Fibroblast of gingiva (primary cell): Measurements from ENCODE around the gene VPS9D1.
"Not testable (repeated sequence)": the region's sequence is repeated elsewhere in the genome, so short reads cannot be mapped to it uniquely, and the experiment has no call there.

Source experiments
- DNase-seq: peaks from one replicate; pipeline ENCODE4 v3.0.0-alpha.2; 2011; ENCODE audit warnings: low read depth

Gene VPS9D1

GRCh38 chr16:89709716-89710432, 10.8 kb downstream of the VPS9D1 start:
- DNase-seq, result no peak

DNA sequence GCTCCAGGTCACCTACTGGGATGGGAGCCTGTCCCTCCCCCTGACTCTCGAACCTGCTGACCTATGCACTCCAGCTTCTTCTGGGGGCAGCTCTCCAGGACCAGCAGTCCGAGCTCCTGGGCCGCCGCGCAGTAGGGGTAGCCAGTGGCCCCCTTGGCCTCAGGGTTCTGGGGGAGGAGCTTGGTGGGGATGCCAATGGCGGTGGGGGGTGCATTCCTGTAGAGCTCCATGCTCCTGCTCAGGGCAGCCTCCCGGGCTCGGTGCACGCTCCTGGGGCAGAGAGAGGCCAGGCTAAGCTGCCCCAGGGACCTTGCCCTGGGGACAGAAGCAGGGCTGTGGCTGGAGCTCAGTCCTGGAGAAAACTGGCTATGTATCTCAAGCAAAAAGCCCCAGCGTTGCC, 11.5 kb downstream of the VPS9D1 start:
- no peak for DNase-seq

DNA sequence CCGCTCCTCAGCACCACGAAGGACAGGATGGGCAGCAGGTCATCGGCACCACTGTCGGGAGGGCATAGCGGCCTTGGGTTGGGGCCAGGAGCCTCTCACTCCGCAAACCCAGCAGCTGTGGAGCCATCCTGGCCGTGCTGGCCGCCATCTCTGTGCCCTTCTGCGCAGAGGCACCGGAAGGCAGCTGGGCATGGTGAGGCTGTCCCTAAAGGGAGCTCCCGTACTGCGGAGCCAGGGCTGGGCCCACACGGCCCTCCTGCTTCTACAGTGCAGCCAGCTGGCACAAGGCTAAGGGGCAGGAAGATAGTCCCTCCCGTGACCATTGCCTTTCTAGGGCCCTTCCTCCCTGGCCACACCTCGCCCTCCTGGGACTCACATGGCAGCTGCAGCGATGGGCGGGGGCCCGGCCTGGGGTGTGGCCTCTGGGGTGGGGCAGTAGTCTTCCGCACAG, 12.2 kb downstream of the VPS9D1 start:
- DNase-seq, result no peak

DNA sequence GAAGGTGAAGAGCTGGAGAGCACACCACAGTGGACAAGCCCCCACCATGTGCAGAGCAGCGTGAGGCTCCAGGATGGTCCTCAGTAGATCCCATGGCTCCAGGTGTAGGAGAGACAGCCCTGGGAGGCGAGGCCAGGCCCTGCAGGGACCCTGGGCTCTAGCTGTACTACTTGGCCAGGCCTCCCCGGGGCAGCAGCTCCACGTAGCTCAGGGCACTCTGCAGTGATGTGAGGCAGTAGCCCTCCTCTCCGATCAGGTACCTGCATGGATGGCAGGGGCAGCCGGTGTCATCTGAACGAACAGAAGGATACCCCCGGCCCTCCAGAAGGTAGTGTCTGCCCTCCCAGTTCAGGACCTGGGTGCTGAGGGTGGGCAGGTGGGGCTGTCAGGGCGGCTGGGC, 13.0 kb downstream of the VPS9D1 start:
- no peak for DNase-seq

DNA sequence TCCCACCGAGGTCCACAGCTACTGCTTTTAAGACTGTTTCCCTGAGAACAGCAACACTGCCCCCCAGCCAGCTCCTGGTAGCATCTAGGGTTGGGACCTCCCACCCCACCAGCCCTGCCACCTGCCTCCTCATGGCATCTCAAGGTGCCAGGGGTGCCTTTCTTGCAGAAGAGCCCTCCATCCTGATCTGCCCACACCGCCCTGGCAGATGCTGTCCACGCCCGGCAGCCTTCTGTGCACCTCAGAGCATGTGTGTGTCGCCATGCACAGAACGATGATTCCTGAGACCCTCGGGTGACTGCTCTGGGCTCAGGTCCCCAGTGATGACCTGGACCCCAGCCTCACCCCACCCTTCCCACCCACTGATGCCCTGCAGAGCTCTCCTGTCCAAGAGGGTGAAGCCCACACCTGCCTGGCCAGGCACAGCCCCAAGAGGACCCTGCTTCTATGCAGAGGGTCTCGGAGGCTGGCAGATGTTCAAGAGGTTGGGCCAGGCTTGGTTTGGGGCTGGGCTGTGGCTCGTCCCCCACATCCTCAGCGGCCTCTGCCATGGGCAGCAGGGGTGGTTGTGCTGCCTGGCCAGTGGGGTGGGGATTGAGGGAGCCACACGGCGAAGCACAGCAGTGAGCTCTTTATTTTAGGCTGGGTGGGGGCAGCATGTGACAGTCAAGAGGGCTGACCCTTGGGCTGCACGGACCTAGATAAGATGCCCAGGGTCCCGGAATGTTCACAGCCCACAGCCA, 14.0 kb downstream of the VPS9D1 start:
- DNase-seq, result no peak

DNA sequence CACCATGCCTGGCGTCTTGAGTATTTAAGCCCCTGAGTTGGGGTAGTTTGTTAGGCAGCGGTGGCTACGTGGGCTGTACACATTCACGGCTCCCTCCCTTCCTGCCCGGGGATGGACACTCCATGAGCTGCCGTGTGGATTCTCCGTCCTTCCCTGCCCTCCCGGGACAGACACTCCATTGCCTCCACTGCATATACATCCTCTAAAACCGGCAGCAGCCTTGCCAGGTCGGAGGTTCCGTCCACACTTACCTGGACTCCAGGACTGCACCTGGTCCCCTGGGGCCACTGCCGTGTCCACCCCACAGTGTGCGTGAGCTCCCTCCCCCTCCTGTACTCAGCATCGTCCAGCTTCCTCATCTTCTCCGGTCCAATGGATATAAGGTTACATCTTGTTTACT, 15.7 kb downstream of the VPS9D1 start:
- no peak for DNase-seq

GRCh38 chr16:89704281-89704680, 16.4 kb downstream of the VPS9D1 start:
- no peak for DNase-seq

GRCh38 chr16:89701425-89702406, 19.0 kb downstream of the VPS9D1 start, which contains the start of gene SPATA2L:
Gene SPATA2L, minus strand, starts transcription at chr16:89701705. Its CDS starts 473 bp downstream, at chr16:89701232.
- peak; percentile 59 for DNase-seq

GRCh38 chr16:89700649-89701424, 19.9 kb downstream of the VPS9D1 start:
- no peak for DNase-seq

- peak; percentile 94 for DNase-seq
These were observed 20.5 kb downstream of the VPS9D1 start for GRCh38 chr16:89700100-89700648.

DNA sequence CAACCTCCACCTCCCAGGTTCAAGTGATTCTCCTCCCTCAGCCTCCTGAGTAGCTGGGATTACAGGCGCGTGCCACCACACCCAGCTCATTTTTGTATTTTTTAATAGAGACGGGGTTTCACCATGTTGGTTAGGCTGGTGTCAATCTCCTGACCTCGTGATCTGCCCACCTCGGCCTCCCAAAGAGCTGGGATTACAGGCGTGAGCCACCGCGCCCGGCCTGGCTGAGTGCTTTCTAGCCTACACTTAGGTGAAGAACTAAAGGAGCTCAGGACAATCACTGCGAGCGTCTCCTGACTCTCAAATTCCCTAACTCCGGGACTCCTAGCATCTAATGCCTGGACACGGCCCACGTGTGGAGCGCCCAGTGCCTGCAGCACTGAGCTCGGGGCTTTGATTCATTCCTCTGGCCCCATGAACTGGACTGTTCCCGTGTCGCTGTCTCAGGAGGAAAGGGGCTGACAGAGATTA, 21.0 kb downstream of the VPS9D1 start:
- not testable (repeated sequence) for DNase-seq

- DNase-seq, result not testable (repeated sequence)
These were observed 22.0 kb downstream of the VPS9D1 start for GRCh38 chr16:89698717-89699116.

DNA sequence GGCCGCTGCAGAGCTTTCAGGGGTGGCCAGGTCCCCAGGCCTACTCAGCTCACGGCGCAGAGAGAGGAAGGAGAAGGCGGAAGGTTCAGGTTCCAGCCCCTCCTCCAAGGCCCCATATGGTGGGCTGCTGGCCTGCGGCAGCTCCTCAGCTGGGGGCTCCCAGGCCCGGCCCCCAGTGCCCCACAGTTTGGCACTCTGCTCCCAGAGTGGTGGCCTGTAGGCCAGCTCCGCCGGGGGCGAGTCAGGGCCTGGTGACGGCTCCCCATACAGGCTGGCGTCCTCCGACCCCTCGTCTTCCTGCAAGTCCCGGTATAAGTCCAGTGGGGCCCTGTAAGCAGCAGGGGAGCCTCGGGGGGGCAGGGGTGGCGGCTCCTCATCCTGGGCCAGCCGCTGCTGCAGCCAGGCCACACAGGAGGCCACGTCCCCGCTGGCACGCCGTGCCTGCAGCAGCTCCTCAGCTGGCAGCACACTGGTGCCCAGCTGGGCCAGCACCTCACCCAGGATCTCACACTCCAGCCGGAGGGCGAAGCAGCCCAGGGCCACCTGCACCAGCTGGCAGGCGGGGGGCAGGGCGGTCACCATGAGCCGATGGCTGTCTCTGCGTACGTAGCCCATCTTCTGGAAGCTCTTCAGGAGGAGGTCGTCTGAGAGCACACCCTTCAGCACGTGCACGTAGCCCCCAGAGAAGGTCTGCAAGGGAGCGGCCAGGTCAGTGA, 22.9 kb downstream of the VPS9D1 start:
- no peak for DNase-seq

GRCh38 chr16:89697161-89697615, 23.5 kb downstream of the VPS9D1 start:
- DNase-seq, result no peak

- no peak for DNase-seq
These were observed 24.0 kb downstream of the VPS9D1 start for GRCh38 chr16:89696670-89697128.

DNA sequence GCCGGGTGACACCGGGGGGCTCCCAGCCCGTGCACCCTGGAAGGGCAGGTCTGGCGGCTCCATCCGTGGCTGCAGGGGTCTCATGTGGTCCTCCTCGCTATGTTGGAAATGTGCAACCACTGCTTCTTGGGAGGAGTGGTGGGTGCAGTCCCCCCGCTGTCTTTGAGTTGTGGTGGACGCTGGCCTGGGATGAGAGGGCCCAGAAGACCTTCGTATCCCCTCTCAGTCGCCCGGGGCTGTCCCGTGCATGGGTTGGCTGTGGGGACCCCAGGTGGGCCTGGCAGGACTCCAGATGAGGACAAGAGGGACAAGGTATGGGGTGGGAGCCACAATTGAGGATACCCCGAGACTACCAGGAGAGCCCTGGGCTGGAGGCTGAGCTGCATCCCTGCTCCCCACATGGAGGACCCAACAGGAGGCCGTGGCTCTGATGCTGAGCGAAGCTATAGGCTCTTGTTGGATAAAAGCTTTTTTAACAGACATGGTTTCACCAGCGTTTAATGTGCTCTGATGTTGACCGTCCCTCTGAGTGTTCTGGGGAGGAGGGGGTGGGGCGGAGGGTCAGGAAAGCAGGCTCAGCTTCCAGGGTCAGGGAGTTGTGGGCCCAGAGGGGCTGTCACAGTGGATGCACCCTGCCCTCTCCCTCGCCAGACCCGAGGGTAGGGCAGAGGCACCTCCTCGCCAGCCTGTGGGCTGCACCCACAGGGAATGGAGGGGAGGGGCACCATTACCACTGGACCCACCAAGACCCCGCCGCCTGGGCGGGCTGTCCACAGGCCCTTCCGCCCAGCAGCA, 24.6 kb downstream of the VPS9D1 start:
- no peak for DNase-seq

DNA sequence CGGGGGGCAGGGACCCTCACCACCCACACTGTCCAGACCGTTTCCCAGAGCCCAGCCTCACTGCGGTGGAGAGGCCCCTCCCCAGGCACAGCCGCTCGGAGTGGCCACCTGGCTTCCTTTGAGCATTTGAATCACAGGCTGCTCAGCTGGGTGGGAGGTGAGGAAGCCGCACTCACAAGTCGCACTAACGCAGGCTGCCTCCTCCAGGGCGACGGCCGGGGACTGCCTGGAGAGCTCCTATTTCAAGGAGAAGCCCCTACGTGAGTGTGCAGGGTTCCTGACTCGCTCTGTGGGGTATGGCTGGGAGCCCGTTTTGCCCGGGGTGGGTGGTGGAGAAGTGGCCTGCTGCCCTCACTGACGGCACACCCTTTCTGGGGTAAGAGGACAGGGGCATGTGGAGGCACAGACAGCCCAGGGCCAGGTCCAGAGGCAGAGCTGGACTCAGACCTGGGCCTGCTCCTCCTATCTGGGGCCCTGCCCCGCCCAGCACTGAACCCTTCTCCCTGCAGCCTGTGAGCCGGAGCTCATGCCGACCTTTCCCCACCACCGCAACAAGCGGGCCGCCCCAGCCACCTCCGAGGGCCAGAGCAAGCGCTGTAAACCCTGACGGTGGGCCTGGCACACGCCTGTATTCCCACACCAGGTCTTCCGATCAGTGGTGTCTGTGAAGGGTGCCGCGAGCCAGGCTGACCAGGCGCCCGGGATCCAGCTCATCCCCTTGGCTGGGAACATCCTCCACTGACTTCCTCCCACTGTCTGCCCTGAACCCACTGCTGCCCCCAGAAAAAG, 25.4 kb downstream of the VPS9D1 start:
- no peak for DNase-seq

- not testable (repeated sequence) for DNase-seq
These were observed 26.0 kb downstream of the VPS9D1 start for GRCh38 chr16:89694784-89695085.
